Epithelial cell of esophagus (primary cell): ENCODE results near the gene ABR.
"Not testable (repeated sequence)": the region's sequence is repeated elsewhere in the genome, so short reads cannot be mapped to it uniquely, and the experiment has no call there.

ENCODE experiments used
- DNase-seq: peaks from one replicate; pipeline ENCODE4 v3.0.0; 2010; ENCODE audit warnings: low read depth
- H3K4me3 ChIP-seq: 2 replicates; pipeline ENCODE4 v1.5.1; 2011; ENCODE audit warnings: mild to moderate bottlenecking, low read length, control low read depth
- TF ChIP-seq, protein P1 (sequence below): IDR thresholded peaks from 2 replicates; pipeline ENCODE4 v1.5.1; 2011; ENCODE audit warnings: low read depth, mild to moderate bottlenecking, low read length, control low read depth, inconsistent platforms; ENCODE audit not compliant: insufficient read depth; ENCODE audit errors: missing control alignments

The ABR gene

DNA sequence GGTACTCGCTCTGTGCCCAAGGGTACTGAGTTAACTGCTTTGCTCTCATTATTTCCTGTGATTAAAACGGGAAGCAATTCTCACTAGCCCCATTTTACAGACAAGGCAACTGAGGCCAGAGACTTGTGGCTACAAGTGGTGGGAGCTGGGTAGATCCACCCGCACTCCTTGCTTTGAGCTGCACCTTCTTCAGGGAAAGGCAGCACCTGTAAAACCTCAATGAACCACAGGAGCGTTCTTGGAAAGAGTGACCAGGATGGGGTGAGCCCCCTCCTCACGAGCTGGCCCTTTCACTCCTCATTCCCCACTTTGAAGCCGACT is 102.8 kb downstream of the ABR start:
- DNase-seq: no peak
- TF ChIP-seq, protein P1, sequence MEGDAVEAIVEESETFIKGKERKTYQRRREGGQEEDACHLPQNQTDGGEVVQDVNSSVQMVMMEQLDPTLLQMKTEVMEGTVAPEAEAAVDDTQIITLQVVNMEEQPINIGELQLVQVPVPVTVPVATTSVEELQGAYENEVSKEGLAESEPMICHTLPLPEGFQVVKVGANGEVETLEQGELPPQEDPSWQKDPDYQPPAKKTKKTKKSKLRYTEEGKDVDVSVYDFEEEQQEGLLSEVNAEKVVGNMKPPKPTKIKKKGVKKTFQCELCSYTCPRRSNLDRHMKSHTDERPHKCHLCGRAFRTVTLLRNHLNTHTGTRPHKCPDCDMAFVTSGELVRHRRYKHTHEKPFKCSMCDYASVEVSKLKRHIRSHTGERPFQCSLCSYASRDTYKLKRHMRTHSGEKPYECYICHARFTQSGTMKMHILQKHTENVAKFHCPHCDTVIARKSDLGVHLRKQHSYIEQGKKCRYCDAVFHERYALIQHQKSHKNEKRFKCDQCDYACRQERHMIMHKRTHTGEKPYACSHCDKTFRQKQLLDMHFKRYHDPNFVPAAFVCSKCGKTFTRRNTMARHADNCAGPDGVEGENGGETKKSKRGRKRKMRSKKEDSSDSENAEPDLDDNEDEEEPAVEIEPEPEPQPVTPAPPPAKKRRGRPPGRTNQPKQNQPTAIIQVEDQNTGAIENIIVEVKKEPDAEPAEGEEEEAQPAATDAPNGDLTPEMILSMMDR: no peak
- no peak overlapping the region for H3K4me3 ChIP-seq

DNA sequence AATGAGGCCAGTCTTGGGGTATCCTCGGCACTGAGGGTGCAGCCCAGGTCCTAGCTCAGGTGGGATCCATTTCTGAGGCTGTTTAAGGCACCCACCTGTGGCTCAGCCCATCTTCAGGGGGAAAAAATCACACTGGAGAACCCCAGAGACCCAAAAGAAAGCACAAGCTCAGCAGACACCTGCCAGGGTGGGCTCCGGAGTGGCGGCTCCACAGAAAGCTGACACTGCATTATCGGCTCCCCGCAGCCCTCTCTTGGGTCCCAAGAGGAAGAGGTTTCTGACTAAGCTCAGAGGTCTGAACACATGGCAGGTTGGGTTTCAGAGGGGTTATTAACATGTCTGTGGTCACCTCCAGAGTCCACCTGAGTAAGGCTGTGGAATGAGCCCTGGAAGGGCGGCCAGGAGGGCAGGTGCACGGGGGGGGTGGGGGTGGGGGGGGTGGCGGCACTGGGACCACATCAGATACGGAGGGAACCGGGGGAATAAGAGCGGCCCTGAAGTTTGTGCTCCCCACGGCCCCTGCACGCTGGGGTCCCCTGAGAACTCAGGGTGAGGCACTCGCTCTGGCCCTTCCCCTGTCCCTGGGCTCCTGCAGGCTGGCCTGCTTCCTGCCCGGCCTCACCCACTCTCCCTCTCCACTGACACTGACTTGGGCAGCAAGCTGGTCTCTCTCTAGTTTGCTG is 103.3 kb downstream of the ABR start:
- TF ChIP-seq, protein P1: no peak

DNA sequence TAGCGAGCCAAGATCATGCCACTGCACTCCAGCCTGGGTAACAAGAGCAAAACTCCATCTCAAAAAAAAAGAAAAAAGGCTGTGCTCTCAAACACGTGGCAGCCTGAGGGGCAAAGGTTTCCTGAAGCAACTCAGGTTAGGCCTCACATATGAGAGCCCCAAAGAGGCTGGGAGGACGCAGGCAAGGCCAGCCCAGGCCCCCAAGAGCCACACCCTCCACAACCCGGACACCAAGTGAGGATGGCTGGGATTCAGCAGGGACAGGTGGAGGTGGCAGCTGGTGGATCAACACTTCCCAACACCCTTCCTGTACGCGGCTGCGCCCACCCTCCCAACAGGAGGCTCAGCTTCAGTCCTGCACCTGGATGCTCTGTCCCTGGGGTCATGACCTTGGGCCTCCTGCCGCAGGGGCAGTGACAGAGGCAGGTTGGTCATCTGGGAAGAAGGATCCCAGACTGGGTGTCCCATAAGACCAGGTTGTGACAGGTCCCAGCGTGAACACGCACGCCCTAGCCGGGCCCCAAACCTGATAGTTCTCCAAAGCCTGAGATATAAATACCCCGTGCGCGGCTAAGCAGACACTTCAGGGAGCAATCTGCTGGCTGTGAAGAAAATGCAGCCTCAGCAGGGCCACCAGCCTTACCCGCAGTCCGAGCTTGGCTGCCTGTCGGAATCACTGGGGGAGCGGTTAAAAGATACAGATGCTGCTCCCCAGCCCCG is 104.7 kb downstream of the ABR start:
- H3K4me3 ChIP-seq: no peak overlapping the region
- TF ChIP-seq, protein P1: no peak
- no peak for DNase-seq

More for the DNA sequence above, 103.3 kb downstream of the ABR start:
- DNase-seq: no peak
- H3K4me3 ChIP-seq: no peak overlapping the region

DNA sequence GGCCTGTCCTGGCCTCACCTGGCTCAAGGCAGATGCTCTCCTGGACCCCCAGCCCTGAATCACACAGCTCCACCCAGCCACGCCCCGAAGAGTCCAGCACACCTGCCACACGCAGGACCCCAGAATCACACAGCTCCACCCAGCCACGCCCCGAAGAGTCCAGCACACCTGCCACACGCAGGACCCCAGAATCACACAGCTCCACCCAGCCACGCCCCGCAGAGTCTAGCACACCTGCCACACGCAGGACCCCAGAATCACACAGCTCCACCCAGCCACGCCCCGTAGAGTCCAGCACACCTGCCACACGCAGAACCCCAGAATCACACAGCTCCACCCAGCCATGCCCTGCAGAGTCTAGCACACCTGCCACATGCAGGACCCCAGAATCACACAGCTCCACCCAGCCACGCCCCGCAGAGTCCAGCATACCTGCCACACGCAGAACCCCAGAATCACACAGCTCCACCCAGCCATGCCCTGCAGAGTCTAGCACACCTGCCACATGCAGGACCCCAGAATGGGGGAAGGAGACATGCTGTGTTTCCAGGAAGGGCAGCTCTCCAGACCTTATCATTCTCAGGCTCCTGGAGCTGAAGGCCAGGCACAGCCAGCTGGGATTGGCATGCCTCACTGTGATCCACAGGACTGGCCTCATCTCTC is 105.7 kb downstream of the ABR start:
- H3K4me3 ChIP-seq, DNase-seq: not testable (repeated sequence)

DNA sequence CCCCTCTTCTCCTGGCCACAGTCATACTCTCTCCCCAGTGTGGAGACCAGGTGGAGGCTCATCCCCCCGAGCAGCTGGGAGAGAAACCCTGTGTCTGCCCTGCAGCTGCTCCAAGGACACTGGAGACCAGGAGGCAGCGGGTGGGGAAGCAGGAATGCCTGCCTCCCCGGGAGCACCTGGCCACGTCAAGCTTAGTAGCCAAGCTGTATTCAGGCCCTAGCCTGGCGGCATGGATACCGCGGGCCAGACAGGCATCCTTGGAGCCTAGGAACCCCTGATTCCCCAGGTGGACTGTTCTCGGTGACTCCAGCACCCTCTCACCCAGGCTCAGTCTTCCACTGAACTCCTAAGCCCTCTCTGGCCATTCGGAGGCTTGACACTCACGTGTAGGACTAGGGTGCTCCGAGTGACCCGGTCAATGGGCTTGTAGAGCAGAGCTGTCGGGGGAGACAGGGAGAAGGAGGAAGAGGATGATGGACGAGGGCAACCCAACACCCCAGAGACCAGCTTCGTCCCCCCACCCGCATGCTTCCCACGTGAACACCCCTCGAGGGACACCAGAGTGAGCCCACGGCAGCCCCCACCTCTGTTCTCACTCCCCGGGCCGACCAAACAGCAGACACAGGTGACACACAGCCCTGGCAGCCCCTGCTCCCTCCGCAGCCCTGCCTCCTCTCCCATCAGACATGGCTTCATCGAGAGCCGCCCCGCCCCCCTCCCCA is 106.4 kb downstream of the ABR start:
- TF ChIP-seq, protein P1: no peak
- no peak for DNase-seq
- H3K4me3 ChIP-seq: no peak overlapping the region

DNA sequence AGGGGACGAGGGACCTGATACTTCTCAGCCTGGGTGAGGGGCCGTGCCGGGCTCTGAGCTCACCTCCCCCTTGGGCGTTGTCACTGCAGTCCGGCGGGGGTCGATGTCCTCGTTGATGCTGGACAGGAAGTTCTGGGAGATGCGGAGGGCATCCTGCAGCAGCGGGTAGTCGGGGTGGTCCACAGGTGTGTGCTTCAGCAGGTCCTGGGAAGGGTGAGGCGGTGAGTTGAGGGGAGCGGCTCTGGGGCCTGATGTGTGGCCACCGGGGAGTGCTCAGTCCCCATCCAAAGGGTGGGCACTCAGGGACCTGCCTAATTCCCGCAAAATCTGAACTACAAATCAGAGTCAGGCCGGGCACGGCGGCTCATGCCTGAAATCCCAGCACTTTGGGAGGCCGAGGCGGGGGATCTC is 107.2 kb downstream of the ABR start:
- TF ChIP-seq, protein P1: no peak
- no peak for DNase-seq
- H3K4me3 ChIP-seq: no peak overlapping the region
